Adrenal gland (tissue), 12 donors: ENCODE results near the gene PRDM8. TPM values are rescaled to one million over a fixed set of nuclear protein-coding genes. Genes with fewer than 3 reads are reported as not detected.

Experiments used
- DNase-seq, 7 donors: peaks; one replicate each; pipeline ENCODE4 v3.0.0-alpha.2; 2019 to 2020
- H3K27ac ChIP-seq, 5 donors: fragments of 200-600 bp; sonication (generic) in 4 of 5; 1 replicate in 3 of 5; 2 replicates in 2 of 5; pipeline versions ENCODE4 v1.5.1 to v1.8.0; 2016 to 2020; ENCODE audit warnings: mild to moderate bottlenecking in 1 of 5
- H3K27me3 ChIP-seq: fragments of 200-600 bp; 2 replicates; pipeline ENCODE4 v1.8.0; 2021
- H3K36me3 ChIP-seq, 2 donors: fragments of 200-600 bp; replicated peaks in 1 of 2; 1 replicate in 1 of 2; 2 replicates in 1 of 2; pipeline versions ENCODE4 v1.5.1 to v1.8.0; 2018 to 2022
- H3K4me1 ChIP-seq, 2 donors: fragments of 200-600 bp; replicated peaks in 1 of 2; 1 replicate in 1 of 2; 2 replicates in 1 of 2; pipeline versions ENCODE4 v1.5.1 to v1.8.0; 2018 to 2021
- H3K4me3 ChIP-seq, 4 donors: fragments of 200-600 bp; sonication (generic) in 3 of 4; one replicate each; pipeline ENCODE4 v1.5.1; 2016 to 2018
- H3K9me3 ChIP-seq, 3 donors: fragments of 200-600 bp; sonication (generic) in 1 of 3; replicated peaks in 1 of 3; 1 replicate in 2 of 3; 2 replicates in 1 of 3; pipeline versions ENCODE4 v1.5.1 to v1.8.0; 2016 to 2021
- POLR2A ChIP-seq, 2 donors: fragments of 450-650 bp; IDR thresholded peaks; one replicate each; pipeline ENCODE4 v1.6.1; 2017; ENCODE audit warnings: antibody characterized with exemption in 2 of 2, mild to moderate bottlenecking in 2 of 2, moderate library complexity in 1 of 2
- WGBS, 4 donors: extraction: QIAGEN DNeasy Blood & Tissue Kit in 2 of 4; methylation state at CpG; one replicate each; pipeline versions ENCODE4 v1.1.5 to v1.1.7; 2013 to 2017; 5-methylcytosine and 5-hydroxymethylcytosine counted together
- intact Hi-C, 2 donors: fragments of 100-400 bp; cut with DNase I; formaldehyde crosslinking; loops; one replicate each; pipeline versions ENCODE4 v1.14.1 to v1.15.0; 2022 to 2023
- polyA plus RNA-seq, 3 donors: library from polyadenylated mRNA; stranded (reverse); fragments of 200-250 nt in 2 of 3; fragments of 350-450 nt in 1 of 3; fragmentation: Illumina TruSeq in 1 of 3; extraction: RNeasy Lipid Tissue Mini Kit (QIAGEN cat#74804) in 1 of 3; gene quantifications; one replicate each; pipeline ENCODE4 v1.2.3, GENCODE V29; 2013 to 2014
- total RNA-seq, 9 donors: library from RNA; depleted of rRNA in 4 of 9; stranded (reverse); fragments of >200 nt in 4 of 9; fragments of 120-200 nt in 1 of 9; fragmentation: NEBNext Ultra II Directional in 1 of 9; extraction: Animal tissue kit (Norgen Biotek cat#: 25700) in 1 of 9; gene quantifications; one replicate each; pipeline versions ENCODE4 v1.1.0 to v1.2.4, GENCODE V29; 2013 to 2023
- TF ChIP-seq, protein P1 (sequence below), 6 experiments: fragments of 450-650 bp in 4 of 6; fragments of 200-600 bp in 2 of 6; sonication (generic) in 1 of 6; IDR thresholded peaks; 1 replicate in 5 of 6; 2 replicates in 1 of 6; pipeline versions ENCODE4 v1.5.1 to v1.8.0; 2016 to 2021; ENCODE audit warnings: antibody characterized with exemption in 6 of 6, mild to moderate bottlenecking in 2 of 6, moderate library complexity in 1 of 6
- donor health status: healthy with polysubstance abuse.
- donor health status: Bipolar disorder and iron deficiency.
- donor health status: DM: yes; HTN: yes; CAD: no.
- donor health status: DM: no; HTN: no; CAD: no.
- donor health status: DM: no; HTN: no; CAD: no.
- donor health status: DM: yes; HTN: yes; CAD: no.

Gene PRDM8
- total and polyA plus RNA-seq, 12 donors: 0.36 to 5.0 (median 1.6) TPM

GRCh38 chr4:80202190-80202711, 4.9 kb downstream of the PRDM8 start:
- intact Hi-C loops: no loop called here
- Histone ChIP-seq H3K4me1 (peaks cover 0 to 5% of the 10 kb centered on the region in 2 donors), H3K27me3 (peaks cover 40% of the 10 kb centered on the region)

DNA sequence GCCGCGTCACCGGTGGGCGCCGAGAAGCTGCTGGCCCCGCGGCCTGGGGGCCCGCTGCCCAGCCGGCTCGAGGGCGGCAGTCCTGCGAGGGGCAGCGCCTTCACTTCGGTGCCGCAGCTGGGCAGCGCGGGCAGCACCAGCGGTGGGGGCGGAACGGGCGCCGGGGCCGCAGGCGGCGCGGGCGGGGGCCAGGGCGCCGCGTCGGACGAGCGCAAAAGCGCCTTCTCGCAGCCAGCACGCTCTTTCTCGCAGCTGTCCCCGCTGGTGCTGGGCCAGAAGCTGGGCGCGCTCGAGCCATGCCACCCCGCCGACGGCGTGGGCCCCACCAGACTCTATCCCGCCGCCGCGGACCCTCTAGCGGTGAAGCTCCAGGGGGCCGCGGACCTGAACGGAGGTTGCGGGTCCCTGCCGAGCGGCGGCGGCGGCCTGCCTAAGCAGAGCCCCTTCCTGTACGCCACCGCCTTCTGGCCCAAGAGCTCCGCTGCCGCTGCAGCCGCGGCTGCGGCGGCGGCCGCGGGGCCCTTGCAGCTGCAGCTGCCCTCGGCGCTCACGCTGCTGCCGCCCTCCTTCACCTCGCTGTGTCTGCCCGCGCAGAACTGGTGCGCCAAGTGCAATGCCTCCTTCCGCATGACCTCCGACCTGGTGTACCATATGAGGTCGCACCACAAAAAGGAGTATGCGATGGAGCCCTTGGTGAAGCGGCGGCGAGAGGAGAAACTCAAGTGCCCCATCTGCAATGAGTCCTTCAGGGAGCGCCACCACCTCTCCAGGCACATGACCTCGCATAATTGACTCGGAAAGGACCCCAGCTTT, 5.6 kb downstream of the PRDM8 start:
- 0 to 30% (median 4%) methylated on average over 7 to 88 of the region's 88 CpGs for WGBS, 4 donors
- peaks cover 0 to 1% of the 10 kb centered on the region in 2 donors for H3K4me1 ChIP-seq
- peaks cover 36% of the 10 kb centered on the region for H3K27me3 ChIP-seq
- peak overlapping the region in 2 of 5 donors; percentile 54 to 64 for H3K27ac ChIP-seq
- DNase-seq: no peak
- intact Hi-C loops: no loop called here
- no peaks in the 10 kb centered on the region for H3K9me3 ChIP-seq
- no peaks in the 10 kb centered on the region for H3K36me3 ChIP-seq
- peak overlapping the region in 3 of 4 donors; percentile 52 to 58 (median 52) for H3K4me3 ChIP-seq
- TF ChIP-seq, protein P1, sequence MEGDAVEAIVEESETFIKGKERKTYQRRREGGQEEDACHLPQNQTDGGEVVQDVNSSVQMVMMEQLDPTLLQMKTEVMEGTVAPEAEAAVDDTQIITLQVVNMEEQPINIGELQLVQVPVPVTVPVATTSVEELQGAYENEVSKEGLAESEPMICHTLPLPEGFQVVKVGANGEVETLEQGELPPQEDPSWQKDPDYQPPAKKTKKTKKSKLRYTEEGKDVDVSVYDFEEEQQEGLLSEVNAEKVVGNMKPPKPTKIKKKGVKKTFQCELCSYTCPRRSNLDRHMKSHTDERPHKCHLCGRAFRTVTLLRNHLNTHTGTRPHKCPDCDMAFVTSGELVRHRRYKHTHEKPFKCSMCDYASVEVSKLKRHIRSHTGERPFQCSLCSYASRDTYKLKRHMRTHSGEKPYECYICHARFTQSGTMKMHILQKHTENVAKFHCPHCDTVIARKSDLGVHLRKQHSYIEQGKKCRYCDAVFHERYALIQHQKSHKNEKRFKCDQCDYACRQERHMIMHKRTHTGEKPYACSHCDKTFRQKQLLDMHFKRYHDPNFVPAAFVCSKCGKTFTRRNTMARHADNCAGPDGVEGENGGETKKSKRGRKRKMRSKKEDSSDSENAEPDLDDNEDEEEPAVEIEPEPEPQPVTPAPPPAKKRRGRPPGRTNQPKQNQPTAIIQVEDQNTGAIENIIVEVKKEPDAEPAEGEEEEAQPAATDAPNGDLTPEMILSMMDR (IDR thresholded peaks at IDR 0.05): no peak
- no peak for TF ChIP-seq POLR2A (IDR thresholded peaks at IDR 0.05)

More at GRCh38 chr4:80202190-80202711, 4.9 kb downstream of the PRDM8 start:
- Histone ChIP-seq H3K9me3 (no peaks in the 10 kb centered on the region), H3K4me3 (peak overlapping the region in 3 of 4 donors; percentile 52 to 58 (median 52)), H3K27ac (peak overlapping the region in 2 of 5 donors; percentile 54 to 64), H3K36me3 (no peaks in the 10 kb centered on the region)
- WGBS, 4 donors: 1 to 5% (median 2%) methylated on average over 20 to 58 of the region's 58 CpGs
- TF ChIP-seq POLR2A (IDR thresholded peaks at IDR 0.05): no peak
- TF ChIP-seq, protein P1 (IDR thresholded peaks at IDR 0.05): peak; percentile 51 to 79 (median 66)
- peak; percentile 64 to 80 (median 73) for DNase-seq

DNA sequence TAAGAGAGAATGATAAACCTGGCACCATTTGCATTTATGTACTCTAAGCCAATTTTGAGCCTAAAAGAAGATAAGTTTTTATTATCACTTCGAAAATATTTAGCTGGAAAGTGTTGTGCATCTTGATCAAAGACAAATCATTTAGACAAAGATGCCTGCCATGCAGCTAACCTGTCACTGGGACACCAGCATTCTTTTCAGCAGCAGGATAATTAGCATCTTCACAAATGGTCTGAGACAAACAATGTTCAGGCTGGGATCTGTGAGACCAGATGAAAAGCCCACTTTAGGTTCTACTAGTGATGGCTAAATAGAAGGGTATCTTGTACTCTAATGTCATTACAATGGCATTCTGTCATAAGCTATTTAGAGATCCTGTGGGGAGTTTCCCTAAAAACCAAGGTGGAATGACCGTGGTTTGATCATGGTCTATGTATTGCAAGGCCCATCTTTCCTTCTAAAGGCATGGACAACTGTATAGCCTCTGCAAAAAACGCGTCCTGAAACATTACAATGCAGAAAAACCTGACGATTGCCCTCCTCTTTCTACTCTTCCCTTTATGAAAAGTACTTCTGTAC, 7.2 kb downstream of the PRDM8 start:
- no peaks in the 10 kb centered on the region for H3K9me3 ChIP-seq
- H3K36me3 ChIP-seq: no peaks in the 10 kb centered on the region
- no peak for DNase-seq
- WGBS, 4 donors: 80 to 93% (median 81%) methylated on average over 5 of the region's 5 CpGs
- H3K27ac ChIP-seq: no peak overlapping the region
- TF ChIP-seq POLR2A (IDR thresholded peaks at IDR 0.05): no peak
- TF ChIP-seq, protein P1 (IDR thresholded peaks at IDR 0.05): no peak
- peaks cover 21% of the 10 kb centered on the region for H3K27me3 ChIP-seq
- no peak overlapping the region for H3K4me3 ChIP-seq
- no peaks in the 10 kb centered on the region for H3K4me1 ChIP-seq
- intact Hi-C loops: no loop called here

DNA sequence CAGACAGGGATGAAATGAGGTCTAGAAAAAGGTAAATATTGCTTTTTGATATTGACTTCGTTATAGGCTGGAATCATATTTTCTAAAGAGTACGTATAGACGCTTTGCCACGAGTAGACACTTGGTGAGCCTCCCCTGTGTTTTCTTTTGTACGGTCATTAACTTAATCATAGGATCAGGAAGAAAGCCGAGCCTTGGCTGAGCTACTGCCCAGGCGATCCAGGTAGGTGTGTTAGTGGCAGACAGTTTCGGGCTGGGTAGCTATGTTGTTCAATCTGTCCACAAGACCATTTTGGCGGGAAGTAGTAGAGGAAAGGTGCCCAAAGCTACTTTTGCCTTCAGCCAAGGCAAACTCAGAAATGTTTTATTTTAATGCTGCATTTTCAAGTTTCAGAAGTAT, 8.8 kb downstream of the PRDM8 start:
- Histone ChIP-seq H3K4me1 (no peaks in the 10 kb centered on the region), H3K9me3 (no peaks in the 10 kb centered on the region), H3K4me3 (no peak overlapping the region), H3K36me3 (no peaks in the 10 kb centered on the region), H3K27ac (no peak overlapping the region), H3K27me3 (peaks cover 21% of the 10 kb centered on the region)
- TF ChIP-seq, protein P1 (IDR thresholded peaks at IDR 0.05): no peak
- TF ChIP-seq POLR2A (IDR thresholded peaks at IDR 0.05): no peak
- 86 to 96% (median 89%) methylated on average over 9 of the region's 9 CpGs for WGBS, 4 donors
- no peak for DNase-seq
- intact Hi-C loops: no loop called here
